ENCODE results near the gene SSPN. TPM values are rescaled to one million over a fixed set of nuclear protein-coding genes. Genes with fewer than 3 reads are reported as not detected.

The SSPN gene
- total RNA-seq, 3 donors from 2014 or later = 12.8 to 42.7 (median 19.0) TPM

DNA sequence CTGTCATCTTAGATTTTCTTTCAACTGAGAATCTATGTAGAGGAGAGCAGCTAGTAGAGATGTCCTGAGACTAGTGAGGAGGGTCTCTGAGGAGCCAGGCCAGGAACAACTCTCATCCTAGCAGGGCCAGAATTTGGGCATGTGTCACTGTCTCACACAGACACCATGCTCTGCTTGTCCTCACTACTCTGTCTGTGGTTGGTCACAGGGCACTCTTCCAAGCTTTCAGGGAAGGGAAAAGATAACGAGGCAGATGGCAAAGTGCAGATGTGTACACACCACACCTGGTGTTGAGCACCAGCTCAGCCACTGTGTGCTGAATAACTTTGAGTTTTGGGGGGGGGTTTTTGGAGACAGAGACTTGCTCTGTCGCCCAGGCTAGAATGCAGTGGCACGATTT, 2.5 kb downstream of the SSPN start:
- Histone ChIP-seq H3K4me1 (ENCODE audit: low read depth) (no peaks in the 10 kb centered on the region), H3K36me3 (ENCODE audit: low read depth) (no peaks in the 10 kb centered on the region), H3K9me3 (no peaks in the 10 kb centered on the region), H3K4me3 (no peak overlapping the region)
- intact Hi-C loops (cut with DNase I, micrococcal nuclease) = no loop called here
- DNase-seq (peak in 1 of 3 donors; percentile 42), ATAC-seq (peak; percentile 68)
- TF ChIP-seq, protein P1, sequence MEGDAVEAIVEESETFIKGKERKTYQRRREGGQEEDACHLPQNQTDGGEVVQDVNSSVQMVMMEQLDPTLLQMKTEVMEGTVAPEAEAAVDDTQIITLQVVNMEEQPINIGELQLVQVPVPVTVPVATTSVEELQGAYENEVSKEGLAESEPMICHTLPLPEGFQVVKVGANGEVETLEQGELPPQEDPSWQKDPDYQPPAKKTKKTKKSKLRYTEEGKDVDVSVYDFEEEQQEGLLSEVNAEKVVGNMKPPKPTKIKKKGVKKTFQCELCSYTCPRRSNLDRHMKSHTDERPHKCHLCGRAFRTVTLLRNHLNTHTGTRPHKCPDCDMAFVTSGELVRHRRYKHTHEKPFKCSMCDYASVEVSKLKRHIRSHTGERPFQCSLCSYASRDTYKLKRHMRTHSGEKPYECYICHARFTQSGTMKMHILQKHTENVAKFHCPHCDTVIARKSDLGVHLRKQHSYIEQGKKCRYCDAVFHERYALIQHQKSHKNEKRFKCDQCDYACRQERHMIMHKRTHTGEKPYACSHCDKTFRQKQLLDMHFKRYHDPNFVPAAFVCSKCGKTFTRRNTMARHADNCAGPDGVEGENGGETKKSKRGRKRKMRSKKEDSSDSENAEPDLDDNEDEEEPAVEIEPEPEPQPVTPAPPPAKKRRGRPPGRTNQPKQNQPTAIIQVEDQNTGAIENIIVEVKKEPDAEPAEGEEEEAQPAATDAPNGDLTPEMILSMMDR (IDR thresholded peaks at IDR 0.05) = no peak

DNA sequence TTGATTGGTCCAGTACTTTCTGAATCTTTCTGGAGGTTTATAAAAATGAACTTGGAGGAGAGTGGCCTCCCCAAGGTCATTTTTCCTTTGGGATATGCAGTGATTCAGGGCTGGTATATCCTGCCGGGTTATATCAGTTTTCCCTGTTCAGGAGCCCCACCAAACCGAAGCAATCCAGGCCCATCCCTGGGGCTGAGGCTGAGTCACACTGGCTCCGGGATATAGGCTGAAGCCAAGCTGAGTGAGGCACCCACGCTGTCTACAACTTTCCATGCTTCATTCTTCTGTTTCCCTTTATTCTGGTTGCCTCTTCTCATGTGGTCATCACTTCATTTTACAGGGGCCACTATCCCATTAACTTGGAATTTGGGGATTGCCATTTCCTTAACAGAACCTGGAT, 3.4 kb downstream of the SSPN start:
- intact Hi-C loops (cut with DNase I, micrococcal nuclease) = no loop called here
- TF ChIP-seq, protein P1 (IDR thresholded peaks at IDR 0.05) = no peak

DNA sequence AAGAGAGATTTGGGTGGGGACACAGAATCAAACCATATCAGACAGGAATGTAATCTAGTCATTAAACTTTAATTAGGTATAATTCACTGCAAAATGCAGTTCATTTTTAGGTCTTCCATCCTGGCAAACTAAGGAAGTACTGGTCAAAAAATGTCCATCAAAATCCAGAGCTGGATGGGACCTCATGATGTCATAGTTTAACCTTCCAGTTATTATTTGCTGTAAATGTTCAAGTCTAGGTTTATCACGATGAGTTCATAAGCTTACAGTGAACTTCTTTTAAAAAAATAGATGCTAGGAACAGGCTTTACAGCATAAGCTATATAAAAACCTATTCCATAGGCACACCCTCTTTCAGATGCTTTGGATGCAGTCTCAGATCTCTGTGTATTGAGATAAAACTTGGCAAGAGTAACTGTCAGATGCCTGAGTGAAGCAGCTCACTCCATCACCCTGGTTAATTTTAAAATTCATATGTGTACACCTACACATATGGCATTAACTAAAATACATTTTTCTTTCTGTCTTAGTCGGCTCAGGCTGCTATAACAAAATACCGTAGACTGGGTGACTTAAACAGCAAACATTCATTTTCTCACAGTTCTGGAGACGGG, 7.9 kb downstream of the SSPN start:
- TF ChIP-seq, protein P1 (IDR thresholded peaks at IDR 0.05) = no peak
- Histone ChIP-seq H3K4me1 (ENCODE audit: low read depth) (no peaks in the 10 kb centered on the region), H3K4me3 (no peak overlapping the region), H3K36me3 (ENCODE audit: low read depth) (no peaks in the 10 kb centered on the region), H3K9me3 (no peaks in the 10 kb centered on the region)
- DNase-seq (no peak), ATAC-seq (no peak)
- intact Hi-C loops (cut with DNase I, micrococcal nuclease) = no loop called here

More for the DNA sequence above, 3.4 kb downstream of the SSPN start:
- no peaks in the 10 kb centered on the region for H3K9me3 ChIP-seq
- H3K4me3 ChIP-seq = no peak overlapping the region
- ATAC-seq = no peak
- H3K4me1 ChIP-seq (ENCODE audit: low read depth) = no peaks in the 10 kb centered on the region
- DNase-seq = no peak
- H3K36me3 ChIP-seq (ENCODE audit: low read depth) = no peaks in the 10 kb centered on the region

DNA sequence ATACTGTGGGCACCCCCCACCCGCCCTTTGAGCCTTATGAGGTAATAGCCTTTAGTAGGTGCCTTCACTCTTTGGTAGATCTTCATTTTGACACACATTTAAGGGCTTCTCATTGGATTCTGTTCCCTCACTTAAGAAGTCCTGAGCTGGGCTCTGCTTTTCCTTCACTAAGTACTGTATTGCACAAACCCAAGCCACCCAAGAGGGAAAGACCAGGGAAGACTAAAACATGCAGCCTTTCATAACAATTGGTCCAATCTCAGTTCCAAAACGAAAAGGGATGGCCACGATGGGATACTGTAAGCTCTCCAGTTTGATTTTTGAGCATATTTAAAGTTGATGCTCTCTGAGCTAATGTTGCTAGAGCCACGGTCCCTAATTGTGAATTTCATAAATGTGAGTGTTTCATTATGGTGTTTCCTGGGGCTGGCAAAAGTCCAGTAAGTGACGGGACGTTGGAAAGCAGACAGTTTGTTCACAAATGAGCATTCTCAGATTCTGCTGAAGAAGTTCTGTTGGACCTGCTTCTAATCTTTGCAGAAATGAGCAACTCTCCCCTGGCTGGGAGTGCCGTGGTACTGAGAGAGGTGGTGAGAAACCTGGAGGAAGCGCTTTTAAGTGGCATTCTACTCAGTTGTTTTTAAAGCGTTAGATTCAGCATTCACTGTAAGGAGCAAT, 9.4 kb downstream of the SSPN start:
- TF ChIP-seq, protein P1 (IDR thresholded peaks at IDR 0.05) = no peak
- H3K4me1 ChIP-seq (ENCODE audit: low read depth) = no peaks in the 10 kb centered on the region
- H3K4me3 ChIP-seq = no peak overlapping the region
- ATAC-seq (no peak), DNase-seq (no peak)
- no peaks in the 10 kb centered on the region for H3K36me3 ChIP-seq (ENCODE audit: low read depth)
- intact Hi-C loops (cut with DNase I, micrococcal nuclease) = no loop called here
- no peaks in the 10 kb centered on the region for H3K9me3 ChIP-seq

DNA sequence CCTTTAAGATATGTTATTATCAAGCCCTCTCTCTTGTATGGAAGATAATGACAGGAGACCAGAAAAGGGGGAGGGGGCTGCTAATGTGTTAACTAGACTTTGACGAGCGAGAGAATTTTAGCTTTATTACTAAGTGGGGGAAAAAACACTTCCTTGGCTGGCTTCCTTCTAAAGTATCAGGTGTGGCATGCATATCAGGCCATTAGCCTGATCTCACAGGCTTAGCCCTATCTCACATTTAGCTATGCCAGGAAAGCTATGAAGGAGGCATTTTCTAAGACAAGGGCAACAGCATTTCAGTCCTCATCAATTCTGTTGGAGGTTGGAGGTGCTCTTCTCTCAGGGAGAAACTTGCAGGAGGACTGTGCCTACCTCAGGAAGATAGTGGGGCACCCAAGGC, 9.9 kb downstream of the SSPN start:
- peak; percentile 52 for ATAC-seq
- DNase-seq = no peak
- intact Hi-C loops (cut with DNase I, micrococcal nuclease) = no loop called here
- H3K9me3 ChIP-seq = no peaks in the 10 kb centered on the region
- TF ChIP-seq, protein P1 (IDR thresholded peaks at IDR 0.05) = no peak
- H3K4me3 ChIP-seq = no peak overlapping the region
- H3K36me3 ChIP-seq (ENCODE audit: low read depth) = no peaks in the 10 kb centered on the region
- H3K4me1 ChIP-seq (ENCODE audit: low read depth) = no peaks in the 10 kb centered on the region

All from mucosa of descending colon (tissue), 3 donors.